DMS53 treated with DMSO at 0.1 percent for 48 hours (cell line): ENCODE data around the gene RNASE1.
"Not testable (repeated sequence)": the region's sequence is repeated elsewhere in the genome, so short reads cannot be mapped to it uniquely, and the experiment has no call there.

Experiments used
- DNase-seq: peaks from one replicate; lab custom pipeline; 2025; ENCODE audit not compliant: unreplicated experiment; lab: John Stamatoyannopoulos, UW

Gene RNASE1

DNA sequence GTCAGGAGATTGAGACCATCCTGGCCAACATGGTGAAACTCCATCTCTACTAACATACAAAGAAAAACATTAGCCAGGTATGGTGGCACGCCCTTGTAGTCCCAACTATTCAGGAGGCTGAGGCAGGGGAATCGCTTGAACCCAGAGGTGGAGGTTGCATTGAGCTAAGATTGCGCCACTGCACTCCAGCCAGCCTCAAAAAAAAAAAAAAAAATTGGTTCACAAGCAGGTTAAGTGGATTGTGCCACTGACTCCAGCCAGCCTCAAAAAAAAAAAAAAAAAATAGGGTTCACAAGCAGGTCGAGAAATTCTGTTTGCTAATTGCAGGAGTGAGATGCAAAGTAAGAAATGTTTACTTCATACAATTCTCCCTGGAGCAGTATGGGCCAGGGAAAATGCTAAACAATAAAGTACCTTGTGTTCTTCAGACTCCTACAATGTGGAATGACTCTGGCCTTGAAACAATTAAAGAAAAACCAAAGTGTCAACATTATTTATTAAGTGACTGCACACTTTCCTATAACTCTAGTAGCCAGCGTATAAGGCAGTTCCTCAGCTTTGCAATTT lies 28.3 kb downstream of the RNASE1 start:
- DNase-seq: no peak

- DNase-seq: no peak
Observed at GRCh38 chr14:20772650-20773049, 30.0 kb downstream of the RNASE1 start.

- no peak for DNase-seq
Observed at GRCh38 chr14:20769421-20769820, 33.2 kb downstream of the RNASE1 start.

GRCh38 chr14:20768593-20768892 lies 34.1 kb downstream of the RNASE1 start:
- no peak for DNase-seq

- DNase-seq: no peak
Observed at GRCh38 chr14:20760950-20761349, 41.7 kb downstream of the RNASE1 start.

- DNase-seq: not testable (repeated sequence)
Observed at GRCh38 chr14:20759465-20759864, 43.2 kb downstream of the RNASE1 start.

DNA sequence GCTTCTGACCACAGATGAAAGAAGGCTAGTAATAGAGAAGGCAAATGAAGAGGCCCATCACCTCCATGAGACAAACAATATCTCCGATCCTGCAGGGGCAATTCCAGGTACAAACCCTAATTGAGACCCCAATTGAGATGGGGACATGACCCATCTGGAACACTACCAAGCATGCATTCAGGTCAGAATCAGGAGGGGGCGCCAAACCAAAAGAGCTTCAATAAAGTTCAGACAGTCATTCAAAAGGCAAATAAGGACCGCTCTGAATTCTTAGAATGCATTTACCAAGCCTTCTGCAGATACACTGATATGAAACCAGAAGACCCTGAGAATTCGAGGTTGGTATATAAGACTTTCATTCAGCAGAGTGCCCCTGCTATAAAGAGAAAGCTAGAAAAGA lies 44.7 kb downstream of the RNASE1 start:
- DNase-seq: no peak

DNA sequence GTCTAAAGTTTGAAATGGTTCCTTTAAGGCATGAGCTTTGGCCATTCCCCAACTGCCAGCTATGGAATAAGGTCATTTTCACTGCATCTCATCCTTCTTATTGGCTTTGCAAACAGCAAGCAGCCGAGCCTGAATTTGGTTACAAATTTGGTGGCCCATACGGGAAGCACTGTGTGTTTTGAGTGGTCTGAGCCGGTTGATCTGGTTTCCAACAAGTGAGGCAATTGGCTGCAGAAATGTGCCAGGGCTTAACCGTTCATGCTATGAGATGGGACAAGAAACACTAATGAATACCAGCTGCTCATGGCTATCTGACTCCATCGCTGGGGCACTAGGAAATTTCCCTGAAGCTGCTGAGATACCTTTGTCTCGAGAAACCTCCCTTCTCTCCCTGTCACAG lies 47.6 kb downstream of the RNASE1 start:
- no peak for DNase-seq

DNA sequence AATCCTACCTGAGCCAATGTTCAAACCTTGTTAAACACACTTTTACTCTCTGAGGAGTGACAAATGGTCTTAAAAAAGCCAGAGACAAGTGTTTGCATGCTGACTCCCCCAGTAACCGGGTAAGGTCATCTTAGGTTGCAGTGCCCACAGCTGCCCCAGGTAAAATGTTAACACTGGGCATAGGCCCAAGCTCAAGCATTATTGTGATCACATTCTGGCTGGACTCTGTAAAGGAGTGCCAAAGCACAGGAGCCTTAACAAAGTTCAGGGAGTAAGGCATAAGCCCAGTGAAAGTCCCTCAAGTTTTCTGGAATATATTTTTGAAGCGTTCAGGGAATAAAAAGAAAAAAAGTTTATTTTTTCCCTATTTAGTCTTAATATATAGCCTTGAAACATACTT lies 48.3 kb downstream of the RNASE1 start:
- DNase-seq: no peak

DNA sequence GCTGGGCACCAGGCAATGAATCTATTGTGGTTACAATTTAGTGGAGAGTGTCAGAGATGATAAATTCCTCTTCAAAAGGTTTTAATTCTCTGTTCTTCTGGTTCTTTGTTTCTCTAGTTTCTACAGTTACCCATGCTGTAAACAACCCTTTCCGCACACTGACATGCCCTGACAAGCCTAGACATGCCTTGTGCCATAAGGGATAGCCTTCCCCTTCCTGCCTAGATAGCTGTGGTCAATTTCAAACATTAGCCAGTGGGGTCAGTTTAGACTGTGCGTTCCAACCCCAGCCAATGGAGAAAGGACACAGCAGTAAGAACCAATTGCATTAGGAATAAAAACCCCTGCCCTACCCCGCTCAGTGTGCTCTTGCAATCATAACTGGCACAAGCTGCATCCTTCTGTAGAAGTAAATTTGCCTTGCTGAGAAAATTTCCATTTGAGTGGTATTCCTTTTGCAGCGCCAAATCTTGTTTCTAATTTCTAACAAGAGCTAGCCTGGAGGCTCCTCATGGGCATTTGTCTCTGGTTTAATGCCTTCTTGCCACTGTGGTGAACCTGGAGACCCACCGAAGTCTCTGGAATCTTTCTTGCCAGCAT lies 50.6 kb downstream of the RNASE1 start:
- no peak for DNase-seq
